ENCODE measurements around the gene SLC9A4. TPM values are rescaled to one million over a fixed set of nuclear protein-coding genes. Genes with fewer than 3 reads are reported as not detected.

The SLC9A4 gene
- total and polyA plus RNA-seq, 9 of the 15 experiments (the other 6 are each of a cell fraction or from before 2014, with no cell fraction given) = 0.04 to 0.15 (median 0.04) TPM; not detected in 5

DNA sequence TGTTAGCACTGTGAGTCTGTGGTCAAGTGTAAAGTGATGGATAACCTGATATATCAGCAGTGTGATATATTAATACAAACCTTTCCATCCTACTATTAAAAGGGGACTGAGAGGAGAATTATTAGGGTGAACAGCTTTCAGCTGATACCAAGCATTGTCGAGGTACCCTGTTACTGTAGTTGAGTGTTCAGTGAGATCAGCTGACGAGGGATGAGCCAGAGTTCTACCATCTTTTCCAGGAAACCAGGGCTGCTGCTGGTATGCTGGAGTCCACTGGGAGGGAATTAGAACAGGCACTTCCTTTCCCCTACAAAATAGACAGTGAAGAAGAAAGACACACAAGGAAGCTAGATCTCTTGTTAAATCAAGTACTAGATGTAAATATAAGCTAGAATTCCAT is 49.7 kb upstream of the SLC9A4 start (continued):
- TF ChIP-seq HMGXB4 (CRISPR knock-in tag; IDR thresholded peaks at IDR 0.05) (no peak), ZBTB11 (CRISPR knock-in tag; IDR thresholded peaks at IDR 0.05) (0 out of 6 replicates have a peak, but pooled peaks of 1 of the 3 experiments have one; percentile 28), ZNF785 (CRISPR knock-in tag; IDR thresholded peaks at IDR 0.05) (no peak), SMARCC2 (IDR thresholded peaks at IDR 0.05; ENCODE audit: low read depth) (no peak), ZNF444 (CRISPR knock-in tag; IDR thresholded peaks at IDR 0.05) (no peak), NRF1 (conservative IDR thresholded peaks at IDR 0.05 in 1 of 2, IDR thresholded peaks at IDR 0.05 in 1 of 2) (no peak), FOXA3 (CRISPR knock-in tag; conservative IDR thresholded peaks at IDR 0.05 in 1 of 2, IDR thresholded peaks at IDR 0.05 in 1 of 2) (no peak), NR2C2 (CRISPR knock-in tag; IDR thresholded peaks at IDR 0.05) (no peak), NR2C2 (tag; IDR thresholded peaks at IDR 0.05) (no peak), NFXL1 (CRISPR knock-in tag; IDR thresholded peaks at IDR 0.05) (no peak), ZNF584 (CRISPR knock-in tag; IDR thresholded peaks at IDR 0.05; ENCODE audit: low read depth) (peak; percentile 66; the same call in 1 of the 2 replicates), ZC3H8 (IDR thresholded peaks at IDR 0.05) (no peak), CHAMP1 (IDR thresholded peaks at IDR 0.05) (no peak), ZC3H11A (IDR thresholded peaks at IDR 0.05; ENCODE audit: low read depth, low read length) (no peak), SNAPC5 (CRISPR knock-in tag; IDR thresholded peaks at IDR 0.05) (no peak)
- TF ChIP-seq, protein P1, sequence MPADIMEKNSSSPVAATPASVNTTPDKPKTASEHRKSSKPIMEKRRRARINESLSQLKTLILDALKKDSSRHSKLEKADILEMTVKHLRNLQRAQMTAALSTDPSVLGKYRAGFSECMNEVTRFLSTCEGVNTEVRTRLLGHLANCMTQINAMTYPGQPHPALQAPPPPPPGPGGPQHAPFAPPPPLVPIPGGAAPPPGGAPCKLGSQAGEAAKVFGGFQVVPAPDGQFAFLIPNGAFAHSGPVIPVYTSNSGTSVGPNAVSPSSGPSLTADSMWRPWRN (IDR thresholded peaks at IDR 0.05; ENCODE audit: low read depth) = no peak
- TF ChIP-seq, protein P2, sequence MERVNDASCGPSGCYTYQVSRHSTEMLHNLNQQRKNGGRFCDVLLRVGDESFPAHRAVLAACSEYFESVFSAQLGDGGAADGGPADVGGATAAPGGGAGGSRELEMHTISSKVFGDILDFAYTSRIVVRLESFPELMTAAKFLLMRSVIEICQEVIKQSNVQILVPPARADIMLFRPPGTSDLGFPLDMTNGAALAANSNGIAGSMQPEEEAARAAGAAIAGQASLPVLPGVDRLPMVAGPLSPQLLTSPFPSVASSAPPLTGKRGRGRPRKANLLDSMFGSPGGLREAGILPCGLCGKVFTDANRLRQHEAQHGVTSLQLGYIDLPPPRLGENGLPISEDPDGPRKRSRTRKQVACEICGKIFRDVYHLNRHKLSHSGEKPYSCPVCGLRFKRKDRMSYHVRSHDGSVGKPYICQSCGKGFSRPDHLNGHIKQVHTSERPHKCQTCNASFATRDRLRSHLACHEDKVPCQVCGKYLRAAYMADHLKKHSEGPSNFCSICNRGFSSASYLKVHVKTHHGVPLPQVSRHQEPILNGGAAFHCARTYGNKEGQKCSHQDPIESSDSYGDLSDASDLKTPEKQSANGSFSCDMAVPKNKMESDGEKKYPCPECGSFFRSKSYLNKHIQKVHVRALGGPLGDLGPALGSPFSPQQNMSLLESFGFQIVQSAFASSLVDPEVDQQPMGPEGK (CRISPR knock-in tag; IDR thresholded peaks at IDR 0.05; ENCODE audit: borderline replicate concordance) = 0 out of 2 replicates have a peak, but pooled peaks have one; percentile 74

Data from K562 (cell line).